Neuron (in vitro differentiated cells): ENCODE data around the gene HYAL3.
A peak's percentile ranks its signal among the peaks of the same experiment; 100 is the strongest.

Experiments used
- H2AFZ ChIP-seq: one replicate; pipeline ENCODE4 v1.6.1; 2013; ENCODE audit warnings: low read depth, mild to moderate bottlenecking, inconsistent platforms, low read length, moderate library complexity
- H3K27me3 ChIP-seq: one replicate; pipeline ENCODE4 v1.6.1; 2013; ENCODE audit warnings: low read length; ENCODE audit not compliant: insufficient read depth
- H3K36me3 ChIP-seq: one replicate; pipeline ENCODE4 v1.6.1; 2013; ENCODE audit warnings: low read length; ENCODE audit not compliant: insufficient read depth
- H3K4me1 ChIP-seq: one replicate; pipeline ENCODE4 v1.6.1; 2013; ENCODE audit warnings: low read length; ENCODE audit not compliant: insufficient read depth
- H3K4me3 ChIP-seq: 2 replicates; pipeline ENCODE4 v1.5.1; 2013; ENCODE audit warnings: mild to moderate bottlenecking, low read length, moderate library complexity
- H3K9me3 ChIP-seq: one replicate; pipeline ENCODE4 v1.6.1; 2013; ENCODE audit warnings: low read length

Gene HYAL3

GRCh38 chr3:50324351-50325112 is 25.3 kb upstream of the HYAL3 start:
- no peaks in the 10 kb centered on the region for H3K9me3 ChIP-seq
- H3K36me3 ChIP-seq: peaks cover 19% of the 10 kb centered on the region
- peaks cover 41% of the 10 kb centered on the region for H3K4me1 ChIP-seq
- no peak overlapping the region for H2AFZ ChIP-seq
- H3K27me3 ChIP-seq: no peaks in the 10 kb centered on the region
- no peak overlapping the region for H3K4me3 ChIP-seq

- Histone ChIP-seq H3K36me3 (peaks cover 27% of the 10 kb centered on the region), H2AFZ (no peak overlapping the region), H3K4me1 (peaks cover 44% of the 10 kb centered on the region), H3K4me3 (no peak overlapping the region), H3K27me3 (no peaks in the 10 kb centered on the region), H3K9me3 (no peaks in the 10 kb centered on the region)
Measured at GRCh38 chr3:50323614-50324199, 24.5 kb upstream of the HYAL3 start.

GRCh38 chr3:50323092-50323600 is 23.9 kb upstream of the HYAL3 start:
- H3K9me3 ChIP-seq: no peaks in the 10 kb centered on the region
- no peaks in the 10 kb centered on the region for H3K27me3 ChIP-seq
- no peak overlapping the region for H3K4me3 ChIP-seq
- no peak overlapping the region for H2AFZ ChIP-seq
- H3K4me1 ChIP-seq: peaks cover 41% of the 10 kb centered on the region
- H3K36me3 ChIP-seq: peaks cover 33% of the 10 kb centered on the region

- Histone ChIP-seq H3K9me3 (no peaks in the 10 kb centered on the region), H3K36me3 (peaks cover 37% of the 10 kb centered on the region), H3K4me1 (peaks cover 40% of the 10 kb centered on the region), H3K27me3 (no peaks in the 10 kb centered on the region), H2AFZ (peak within 1 kb of the TSS; percentile 36), H3K4me3 (peak within 1 kb of the TSS; percentile 74)
Measured at GRCh38 chr3:50322386-50323091, 23.3 kb upstream of the HYAL3 start, which contains the start of gene HYAL2. Gene HYAL2, minus strand, starts transcription at chr3:50322745. Its CDS starts 2,256 bp downstream, at chr3:50320489.

GRCh38 chr3:50322115-50322385 is 22.8 kb upstream of the HYAL3 start:
- Histone ChIP-seq H3K4me3 (no peak overlapping the region), H3K9me3 (no peaks in the 10 kb centered on the region), H3K36me3 (peaks cover 41% of the 10 kb centered on the region), H2AFZ (no peak overlapping the region), H3K4me1 (peaks cover 35% of the 10 kb centered on the region), H3K27me3 (no peaks in the 10 kb centered on the region)

GRCh38 chr3:50321336-50322114 is 22.3 kb upstream of the HYAL3 start:
- peak overlapping the region; percentile 74 for H3K4me3 ChIP-seq
- peaks cover 45% of the 10 kb centered on the region for H3K36me3 ChIP-seq
- peaks cover under 1% of the 10 kb centered on the region for H3K9me3 ChIP-seq
- peaks cover 30% of the 10 kb centered on the region for H3K4me1 ChIP-seq
- no peaks in the 10 kb centered on the region for H3K27me3 ChIP-seq
- peak overlapping the region; percentile 36 for H2AFZ ChIP-seq

GRCh38 chr3:50320853-50321335 is 21.7 kb upstream of the HYAL3 start:
- Histone ChIP-seq H3K36me3 (peaks cover 44% of the 10 kb centered on the region), H3K4me1 (peaks cover 30% of the 10 kb centered on the region)

GRCh38 chr3:50319894-50320625 is 20.9 kb upstream of the HYAL3 start:
- H3K4me1 ChIP-seq: peaks cover 30% of the 10 kb centered on the region
- no peaks in the 10 kb centered on the region for H3K27me3 ChIP-seq
- no peak overlapping the region for H2AFZ ChIP-seq
- peak overlapping the region; percentile 74 for H3K4me3 ChIP-seq
- H3K36me3 ChIP-seq: peaks cover 37% of the 10 kb centered on the region
- H3K9me3 ChIP-seq: peaks cover 2% of the 10 kb centered on the region

More at GRCh38 chr3:50320853-50321335, 21.7 kb upstream of the HYAL3 start:
- H2AFZ ChIP-seq: peak overlapping the region; percentile 36
- peak overlapping the region; percentile 74 for H3K4me3 ChIP-seq
- H3K27me3 ChIP-seq: no peaks in the 10 kb centered on the region
- peaks cover 2% of the 10 kb centered on the region for H3K9me3 ChIP-seq

GRCh38 chr3:50319181-50319893 is 20.1 kb upstream of the HYAL3 start:
- Histone ChIP-seq H3K9me3 (peaks cover 2% of the 10 kb centered on the region), H3K4me1 (peaks cover 26% of the 10 kb centered on the region), H3K27me3 (no peaks in the 10 kb centered on the region), H3K36me3 (peaks cover 38% of the 10 kb centered on the region), H2AFZ (no peak overlapping the region), H3K4me3 (no peak overlapping the region)

GRCh38 chr3:50318615-50319014 is 19.4 kb upstream of the HYAL3 start:
- Histone ChIP-seq H3K27me3 (no peaks in the 10 kb centered on the region), H3K9me3 (peaks cover 2% of the 10 kb centered on the region), H3K4me3 (no peak overlapping the region), H2AFZ (no peak overlapping the region), H3K36me3 (peaks cover 42% of the 10 kb centered on the region), H3K4me1 (peaks cover 25% of the 10 kb centered on the region)

- no peak overlapping the region for H3K4me3 ChIP-seq
- no peaks in the 10 kb centered on the region for H3K27me3 ChIP-seq
- H3K4me1 ChIP-seq: peaks cover 25% of the 10 kb centered on the region
- H3K36me3 ChIP-seq: peaks cover 43% of the 10 kb centered on the region
- H3K9me3 ChIP-seq: peaks cover 2% of the 10 kb centered on the region
- no peak overlapping the region for H2AFZ ChIP-seq
Measured at GRCh38 chr3:50318163-50318562, 19.0 kb upstream of the HYAL3 start.
